ENCODE data around the gene PAK6.

The PAK6 gene

GRCh38 chr15:40235201-40235885 is 3.5 kb upstream of the PAK6 start:
- Histone ChIP-seq H3K9me3 (ENCODE audit: insufficient read depth, low read length) (no peaks in the 10 kb centered on the region), H3K9me2 (replicated peaks; ENCODE audit: insufficient read depth, low read length) (no peaks in the 10 kb centered on the region), H3K27ac (ENCODE audit: low read depth, low read length) (no peak overlapping the region), H3K79me2 (ENCODE audit: insufficient read depth, low read length) (no peaks in the 10 kb centered on the region), H3K36me3 (ENCODE audit: low read length) (no peaks in the 10 kb centered on the region), H4K20me1 (ENCODE audit: low read depth, low read length) (no peaks in the 10 kb centered on the region), H3K9ac (ENCODE audit: low read length) (no peak overlapping the region), H3K4me2 (ENCODE audit: low read depth, low read length, poor library complexity, severe bottlenecking) (no peak overlapping the region), H2AFZ (ENCODE audit: low read depth, low read length, severe bottlenecking) (no peak overlapping the region), H3F3A (ENCODE audit: insufficient read depth) (peaks cover 25% of the 10 kb centered on the region), H3K4me3 (ENCODE audit: insufficient read depth, low read length, poor library complexity, severe bottlenecking) (no peak overlapping the region), H3K27me3 (ENCODE audit: low read length) (no peaks in the 10 kb centered on the region)
- TF ChIP-seq CTCF (IDR thresholded peaks at IDR 0.05; ENCODE audit: insufficient read depth, low read length, poor library complexity, severe bottlenecking) (no peak), EZH2phosphoT487 (conservative IDR thresholded peaks at IDR 0.05; ENCODE audit: low read length) (no peak)

- Histone ChIP-seq H3K79me2 (ENCODE audit: insufficient read depth, low read length) (no peaks in the 10 kb centered on the region), H3K27me3 (ENCODE audit: low read length) (no peaks in the 10 kb centered on the region), H2AFZ (ENCODE audit: low read depth, low read length, severe bottlenecking) (no peak overlapping the region), H3K9ac (ENCODE audit: low read length) (no peak overlapping the region), H3K9me3 (ENCODE audit: insufficient read depth, low read length) (no peaks in the 10 kb centered on the region), H3K36me3 (ENCODE audit: low read length) (no peaks in the 10 kb centered on the region), H3K4me3 (ENCODE audit: insufficient read depth, low read length, poor library complexity, severe bottlenecking) (no peak overlapping the region), H3K27ac (ENCODE audit: low read depth, low read length) (no peak overlapping the region), H3F3A (ENCODE audit: insufficient read depth) (peaks cover 5% of the 10 kb centered on the region; the same call in 1 of the 2 replicates), H3K4me2 (ENCODE audit: low read depth, low read length, poor library complexity, severe bottlenecking) (peak overlapping the region; percentile 46), H4K20me1 (ENCODE audit: low read depth, low read length) (no peaks in the 10 kb centered on the region), H3K9me2 (replicated peaks; ENCODE audit: insufficient read depth, low read length) (no peaks in the 10 kb centered on the region)
- TF ChIP-seq EZH2phosphoT487 (conservative IDR thresholded peaks at IDR 0.05; ENCODE audit: low read length) = no peak
- TF ChIP-seq CTCF (IDR thresholded peaks at IDR 0.05; ENCODE audit: insufficient read depth, low read length, poor library complexity, severe bottlenecking) = no peak
These were observed 485 bp downstream of the PAK6 start for GRCh38 chr15:40239404-40239692.

- H3K4me2 ChIP-seq (ENCODE audit: low read depth, low read length, poor library complexity, severe bottlenecking) = no peak overlapping the region
- no peaks in the 10 kb centered on the region for H3K9me2 ChIP-seq (replicated peaks; ENCODE audit: insufficient read depth, low read length)
- no peak overlapping the region for H3K27ac ChIP-seq (ENCODE audit: low read depth, low read length)
- peaks cover 5% of the 10 kb centered on the region; the same call in 1 of the 2 replicates for H3F3A ChIP-seq (ENCODE audit: insufficient read depth)
- H2AFZ ChIP-seq (ENCODE audit: low read depth, low read length, severe bottlenecking) = no peak overlapping the region
- no peaks in the 10 kb centered on the region for H3K27me3 ChIP-seq (ENCODE audit: low read length)
- no peaks in the 10 kb centered on the region for H3K9me3 ChIP-seq (ENCODE audit: insufficient read depth, low read length)
- H4K20me1 ChIP-seq (ENCODE audit: low read depth, low read length) = no peaks in the 10 kb centered on the region
- no peaks in the 10 kb centered on the region for H3K79me2 ChIP-seq (ENCODE audit: insufficient read depth, low read length)
- no peaks in the 10 kb centered on the region for H3K36me3 ChIP-seq (ENCODE audit: low read length)
- TF ChIP-seq EZH2phosphoT487 (conservative IDR thresholded peaks at IDR 0.05; ENCODE audit: low read length) (no peak), CTCF (IDR thresholded peaks at IDR 0.05; ENCODE audit: insufficient read depth, low read length, poor library complexity, severe bottlenecking) (no peak)
- H3K9ac ChIP-seq (ENCODE audit: low read length) = no peak overlapping the region
- H3K4me3 ChIP-seq (ENCODE audit: insufficient read depth, low read length, poor library complexity, severe bottlenecking) = no peak overlapping the region
These were observed 1.1 kb downstream of the PAK6 start for GRCh38 chr15:40239693-40240618.
